ENCODE data around the gene NKD2.
"Not testable (repeated sequence)": the region's sequence is repeated elsewhere in the genome, so short reads cannot be mapped to it uniquely, and the experiment has no call there.

The NKD2 gene

DNA sequence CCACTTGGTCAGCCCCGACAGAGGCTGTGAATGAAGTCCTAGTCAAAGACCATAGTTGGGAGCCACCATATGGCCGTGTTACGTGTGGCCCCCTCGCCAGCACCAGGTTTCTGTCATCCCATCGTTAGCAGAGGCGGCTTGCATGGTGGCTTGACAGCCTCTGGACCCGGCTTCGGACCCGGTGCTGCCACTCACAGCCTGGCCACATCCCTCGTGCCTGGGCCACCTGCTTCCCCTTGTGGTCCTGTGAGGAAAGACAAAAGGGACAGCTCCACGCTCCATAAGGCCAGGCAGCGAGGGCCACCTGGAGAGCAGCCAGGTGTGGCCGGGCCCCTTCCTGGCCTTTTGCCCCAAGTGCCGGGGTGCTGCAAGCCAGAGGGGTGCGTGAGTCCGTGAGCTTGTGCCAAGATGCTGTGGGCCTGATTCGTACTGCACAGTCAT is 6.2 kb downstream of the NKD2 start:
- DNase-seq, result no peak

DNA sequence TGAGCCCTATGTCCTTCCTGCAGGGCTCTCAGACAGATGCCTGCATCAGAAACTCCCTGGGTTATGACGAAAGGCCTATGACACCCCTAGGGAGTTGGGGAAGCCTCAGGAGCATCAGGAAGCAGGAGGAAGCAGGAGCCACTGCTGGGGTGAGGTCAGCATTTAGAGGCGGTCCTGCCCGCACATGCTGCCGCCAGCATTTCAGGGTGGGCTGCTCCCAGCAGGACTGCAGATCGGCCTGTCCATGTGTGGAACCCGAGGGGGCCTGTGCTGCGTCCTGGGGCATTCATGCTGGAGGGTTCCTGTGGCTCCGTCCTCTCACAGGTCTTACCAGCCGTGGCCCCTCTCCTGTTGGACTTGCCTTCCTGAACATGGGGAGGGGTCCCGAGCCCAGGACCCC is 6.9 kb downstream of the NKD2 start:
- no peak for DNase-seq

DNA sequence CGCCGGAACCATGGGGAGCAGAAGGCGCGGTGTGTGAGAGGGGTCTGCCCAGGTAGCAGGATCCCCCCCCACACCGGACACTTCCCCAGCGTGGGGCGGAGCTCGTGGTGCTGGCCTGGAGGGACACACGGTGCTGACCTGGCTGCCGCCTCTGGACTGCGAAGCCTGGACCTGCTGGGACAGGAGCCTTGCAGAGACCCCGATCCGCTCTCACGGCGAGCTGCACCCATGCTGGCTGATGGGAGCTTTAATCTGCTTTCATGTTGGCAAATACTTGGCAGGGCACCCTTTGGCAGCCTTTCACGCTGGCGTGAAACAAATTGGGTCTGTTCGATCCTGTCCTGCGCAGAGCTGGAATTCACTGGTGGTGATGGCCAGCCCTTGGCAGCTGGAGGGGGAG is 7.4 kb downstream of the NKD2 start:
- DNase-seq, result no peak

- DNase-seq, result no peak
These were observed 7.9 kb downstream of the NKD2 start for GRCh38 chr5:1016476-1016875.

GRCh38 chr5:1017056-1017455 is 8.5 kb downstream of the NKD2 start:
- DNase-seq, result no peak

- no peak for DNase-seq
These were observed 9.3 kb downstream of the NKD2 start for GRCh38 chr5:1017691-1018455.

DNA sequence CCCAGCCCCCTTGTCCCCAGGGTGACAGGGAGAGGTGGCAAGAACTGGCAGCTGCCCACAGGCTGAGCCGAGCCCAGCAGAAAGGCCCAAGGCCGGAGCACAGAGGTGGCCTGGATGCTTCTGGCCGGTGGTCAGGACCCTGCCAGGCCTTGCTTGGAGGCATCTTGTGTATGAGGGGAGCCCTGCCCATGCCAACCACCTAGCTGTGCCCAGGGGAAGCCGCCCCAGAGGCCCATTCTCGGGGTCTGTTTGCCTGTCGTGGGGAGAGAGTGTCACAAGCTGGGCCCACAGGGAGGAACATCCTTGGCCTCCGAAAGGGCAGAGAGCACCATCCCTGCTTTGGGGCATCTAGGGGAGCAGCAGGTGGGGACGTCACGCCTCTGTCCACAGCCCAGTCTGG is 10.0 kb downstream of the NKD2 start:
- DNase-seq, result no peak

DNA sequence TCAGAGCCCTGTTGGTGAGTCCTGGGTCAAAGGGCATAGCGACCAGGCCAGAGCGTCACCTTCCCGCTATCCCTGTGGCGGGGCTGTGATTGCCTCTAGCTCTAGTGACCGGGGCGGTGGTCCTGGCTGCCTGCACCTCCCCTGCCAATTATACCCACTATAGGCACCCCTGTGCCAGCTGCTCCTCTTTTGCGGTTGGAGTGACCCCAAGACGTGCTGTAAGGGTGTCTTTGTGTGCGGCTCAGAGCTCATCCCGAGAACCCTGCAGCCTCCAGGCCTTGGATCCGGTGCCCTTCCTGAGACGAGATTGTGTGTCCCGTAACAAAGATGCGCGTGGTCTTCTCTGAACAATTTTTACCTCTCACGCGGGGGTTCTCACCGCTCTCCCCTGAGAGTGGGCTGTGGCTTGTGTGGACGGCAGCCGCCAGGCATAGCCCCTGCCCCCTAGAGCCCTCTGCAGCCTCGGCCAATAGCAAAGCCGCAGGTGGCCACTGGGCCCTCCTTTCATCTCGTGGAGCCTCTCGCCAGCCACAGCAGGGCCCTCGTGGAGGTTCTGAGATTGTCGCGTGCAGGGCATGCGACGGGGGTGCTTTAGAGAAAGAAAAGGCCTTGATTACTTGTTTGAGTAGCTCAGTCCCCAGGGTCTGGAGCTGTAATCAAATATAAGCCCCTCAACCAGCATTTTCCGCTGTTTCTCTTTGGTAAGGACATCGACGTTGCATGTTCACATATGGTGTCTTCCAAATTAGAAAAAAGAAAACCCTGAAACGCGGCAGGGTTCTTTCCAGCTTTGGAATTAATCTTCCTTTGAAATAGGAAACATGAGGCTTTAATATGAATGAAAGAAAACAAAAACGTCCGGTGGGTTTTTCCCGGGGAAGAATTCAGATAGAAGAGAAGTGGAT is 10.7 kb downstream of the NKD2 start:
- DNase-seq, result no peak

GRCh38 chr5:1020452-1020961 is 11.9 kb downstream of the NKD2 start:
- DNase-seq, result no peak

DNA sequence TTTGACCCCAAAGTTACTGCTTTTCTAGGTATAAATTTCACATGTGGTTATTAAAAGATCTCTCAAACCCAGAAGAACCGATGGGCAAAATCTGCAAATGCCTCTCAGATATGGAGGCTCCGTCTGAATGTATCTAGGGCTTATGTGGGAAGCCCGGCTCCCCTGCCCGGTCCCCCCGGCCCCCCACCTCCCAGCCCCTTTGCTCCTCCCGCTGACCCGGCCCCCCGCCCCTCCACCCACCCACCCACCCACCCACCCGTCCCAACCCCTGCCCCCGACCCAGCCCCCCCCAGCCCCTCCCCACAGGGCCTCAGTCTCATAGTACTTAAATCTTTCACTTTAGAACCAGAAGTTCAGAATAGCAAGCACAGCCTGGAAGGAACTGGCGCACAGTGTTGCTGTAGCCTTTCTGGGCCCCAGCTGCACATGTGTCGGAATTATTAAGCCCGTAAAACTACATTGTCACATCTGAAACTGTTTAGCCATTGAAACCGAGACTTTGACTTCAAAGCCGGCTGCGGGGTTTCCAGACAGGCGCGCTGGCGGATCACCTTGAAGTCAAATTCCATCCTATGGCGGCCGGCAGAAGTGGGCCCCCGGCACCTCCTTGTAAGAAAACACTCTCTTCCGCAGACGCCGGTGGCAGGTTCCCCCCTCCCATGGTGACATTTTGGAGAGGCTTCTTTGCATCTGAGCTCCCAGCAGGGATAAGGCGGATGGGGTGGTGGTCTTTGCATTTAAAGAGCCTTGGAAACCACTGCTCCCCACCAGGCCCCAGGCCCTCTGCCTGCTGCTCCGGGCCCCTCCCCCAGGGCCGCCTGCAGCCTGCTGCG is 12.8 kb downstream of the NKD2 start:
- no peak for DNase-seq

GRCh38 chr5:1021969-1022336 is 13.4 kb downstream of the NKD2 start:
- DNase-seq, result not testable (repeated sequence)

GRCh38 chr5:1026700-1027621 is 18.4 kb downstream of the NKD2 start:
- no peak for DNase-seq

DNA sequence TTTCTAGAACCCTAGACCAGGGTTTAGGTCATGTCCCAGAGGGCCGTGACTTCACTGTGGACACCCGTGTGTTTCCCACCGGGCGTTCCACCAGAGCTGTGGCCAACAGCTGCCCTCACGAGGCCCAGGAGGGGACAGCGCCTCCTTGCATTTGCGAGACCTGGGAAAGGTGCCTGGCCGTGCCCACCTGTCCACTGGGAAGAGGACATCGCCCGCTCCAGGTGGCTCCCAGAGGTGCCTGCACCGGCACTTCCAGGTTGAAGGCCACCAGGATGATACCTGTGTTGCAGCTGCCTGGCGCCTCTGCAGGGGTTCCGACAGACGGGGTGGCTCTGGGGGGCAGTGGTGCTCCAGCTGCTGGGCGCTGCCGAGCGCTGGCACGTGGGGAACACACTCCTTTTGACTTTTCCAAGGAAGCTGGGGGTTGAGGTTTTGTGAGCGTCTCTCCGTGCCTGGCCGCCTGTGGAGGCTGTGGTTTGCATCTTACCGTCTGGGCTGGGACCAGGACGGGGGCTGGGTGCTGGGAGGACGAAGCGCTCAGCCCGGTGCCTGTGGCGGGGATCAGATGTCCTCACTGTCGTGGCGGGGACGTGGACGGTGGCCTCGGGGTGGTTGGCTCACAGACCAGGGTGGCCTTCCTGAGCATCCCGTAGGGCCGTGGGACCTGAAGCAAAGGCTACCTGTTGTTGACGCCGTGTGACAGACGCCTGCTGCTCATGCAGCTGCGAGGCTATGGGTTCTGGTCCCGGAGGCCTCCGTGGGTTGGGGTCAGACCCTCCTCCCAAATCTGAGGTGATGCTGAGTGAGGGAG is 19.2 kb downstream of the NKD2 start:
- DNase-seq, result no peak

DNA sequence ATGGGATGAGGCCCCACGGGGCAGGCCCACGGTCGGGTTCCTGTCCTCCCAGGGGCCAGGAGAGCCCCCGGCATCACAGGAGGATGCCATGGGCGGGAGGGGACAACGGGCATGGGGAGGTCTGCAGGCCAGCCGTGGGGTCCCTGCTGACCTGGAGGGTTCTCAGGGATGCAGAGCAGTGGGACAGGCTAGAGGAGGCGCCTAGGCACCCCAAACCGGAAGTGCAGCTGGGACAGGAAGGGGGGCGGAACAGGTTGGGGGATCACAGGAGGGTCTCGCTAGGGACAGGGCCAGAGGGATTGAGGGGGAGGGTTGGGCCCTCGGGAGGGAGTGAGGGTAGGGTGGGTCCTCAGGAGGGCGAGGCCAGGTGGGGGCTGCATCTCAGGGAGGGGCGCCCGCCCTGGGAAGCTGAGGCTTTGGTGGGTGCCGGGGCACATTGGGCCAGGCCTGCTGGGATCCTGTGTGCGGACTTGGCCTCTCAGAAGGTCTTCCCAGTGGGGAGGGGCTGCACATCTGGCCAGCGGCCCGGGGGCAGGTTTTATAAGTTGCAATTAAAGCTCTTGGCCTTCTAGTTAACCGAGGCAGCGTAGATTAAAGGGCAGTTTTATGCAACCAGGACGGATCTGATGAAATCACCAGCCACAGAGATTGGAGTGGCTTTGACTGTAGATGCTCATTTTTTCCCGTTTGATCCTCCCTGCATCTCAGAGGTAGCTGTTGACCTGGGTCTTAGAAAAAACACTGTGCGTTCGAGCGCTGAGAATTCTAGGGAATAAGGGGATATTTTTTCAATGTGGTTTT is 20.1 kb downstream of the NKD2 start:
- DNase-seq, result no peak

DNA sequence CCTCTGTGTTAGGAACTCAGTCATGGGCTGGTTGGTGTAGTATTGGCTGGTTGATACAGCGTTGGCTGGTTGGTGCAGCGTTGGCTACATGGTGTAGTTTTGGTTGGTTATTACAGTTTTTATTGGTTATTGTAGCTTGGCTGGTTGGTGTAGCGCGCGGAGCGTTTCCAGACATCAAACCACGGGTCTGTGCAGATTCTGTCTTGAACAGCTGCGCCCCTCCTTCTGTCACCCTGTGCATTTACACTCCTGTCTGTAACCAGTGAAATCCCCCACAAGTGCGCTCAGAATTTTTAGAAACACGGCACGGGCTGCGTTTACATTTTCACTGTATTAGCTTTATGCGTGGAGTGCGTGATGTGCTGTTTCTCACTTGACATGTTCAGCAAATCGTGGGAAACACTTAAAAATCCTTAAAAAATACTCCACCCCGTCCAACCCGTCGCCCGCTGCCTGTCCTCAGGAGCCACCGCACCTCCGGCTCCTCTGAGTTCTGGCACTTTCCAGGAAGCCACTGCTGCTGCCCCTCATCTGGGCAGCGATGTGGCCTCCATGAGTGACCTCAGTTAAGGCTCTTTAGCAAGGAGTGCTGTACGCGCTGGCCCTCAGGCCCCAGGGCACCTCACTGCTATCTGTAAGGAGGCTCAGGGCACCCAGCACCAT is 20.8 kb downstream of the NKD2 start:
- DNase-seq, result no peak

- DNase-seq, result no peak
These were observed 21.5 kb downstream of the NKD2 start for GRCh38 chr5:1029945-1030625.

- no peak for DNase-seq
These were observed 22.2 kb downstream of the NKD2 start for GRCh38 chr5:1030801-1031271.

- no peak for DNase-seq
These were observed 22.8 kb downstream of the NKD2 start for GRCh38 chr5:1031306-1031959.
